Inflammatory macrophage treated with lipopolysaccharide for 4 hours (primary cell): ENCODE results near the gene TNS1.

ENCODE experiments used
- DNase-seq: peaks from one replicate; pipeline ENCODE4 v3.0.0-alpha.2; 2020

The TNS1 gene

GRCh38 chr2:217979151-217979811, 23.5 kb downstream of the TNS1 start:
- DNase-seq, result no peak

- DNase-seq, result no peak
Observed at GRCh38 chr2:217978536-217979150, 24.2 kb downstream of the TNS1 start.

GRCh38 chr2:217977840-217978535, 24.8 kb downstream of the TNS1 start:
- no peak for DNase-seq

- DNase-seq, result no peak
Observed at GRCh38 chr2:217976301-217976700, 26.5 kb downstream of the TNS1 start.

GRCh38 chr2:217975626-217976025, 27.2 kb downstream of the TNS1 start:
- no peak for DNase-seq

DNA sequence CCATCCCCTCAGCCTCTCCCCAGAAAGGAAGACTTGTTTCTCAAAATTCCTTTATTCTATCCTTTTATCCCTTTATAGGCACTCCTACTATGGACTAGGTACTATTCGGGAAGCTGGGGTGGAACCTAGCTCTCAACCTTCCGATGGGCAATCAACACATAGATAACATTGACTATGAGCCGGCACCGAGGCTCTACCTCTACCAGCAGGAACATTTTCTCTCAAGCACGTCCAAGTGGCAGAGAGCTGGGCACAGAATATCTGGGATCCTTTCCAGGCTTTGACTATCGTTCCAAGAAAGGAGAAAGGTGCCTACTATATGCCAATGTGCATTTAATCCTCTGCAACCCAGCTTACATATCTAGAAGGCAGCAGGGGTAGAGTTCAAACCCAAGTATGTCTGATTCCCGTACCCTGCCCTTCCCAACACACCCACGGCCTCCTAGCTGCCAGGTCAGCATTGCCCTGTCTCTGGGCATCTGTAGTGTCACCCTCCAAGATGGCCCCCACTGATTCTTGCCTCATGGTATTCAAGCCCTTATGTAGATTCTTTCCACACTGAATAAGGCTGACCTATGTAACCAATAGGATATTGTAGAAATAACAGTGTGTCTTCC, 28.3 kb downstream of the TNS1 start:
- DNase-seq, result no peak

DNA sequence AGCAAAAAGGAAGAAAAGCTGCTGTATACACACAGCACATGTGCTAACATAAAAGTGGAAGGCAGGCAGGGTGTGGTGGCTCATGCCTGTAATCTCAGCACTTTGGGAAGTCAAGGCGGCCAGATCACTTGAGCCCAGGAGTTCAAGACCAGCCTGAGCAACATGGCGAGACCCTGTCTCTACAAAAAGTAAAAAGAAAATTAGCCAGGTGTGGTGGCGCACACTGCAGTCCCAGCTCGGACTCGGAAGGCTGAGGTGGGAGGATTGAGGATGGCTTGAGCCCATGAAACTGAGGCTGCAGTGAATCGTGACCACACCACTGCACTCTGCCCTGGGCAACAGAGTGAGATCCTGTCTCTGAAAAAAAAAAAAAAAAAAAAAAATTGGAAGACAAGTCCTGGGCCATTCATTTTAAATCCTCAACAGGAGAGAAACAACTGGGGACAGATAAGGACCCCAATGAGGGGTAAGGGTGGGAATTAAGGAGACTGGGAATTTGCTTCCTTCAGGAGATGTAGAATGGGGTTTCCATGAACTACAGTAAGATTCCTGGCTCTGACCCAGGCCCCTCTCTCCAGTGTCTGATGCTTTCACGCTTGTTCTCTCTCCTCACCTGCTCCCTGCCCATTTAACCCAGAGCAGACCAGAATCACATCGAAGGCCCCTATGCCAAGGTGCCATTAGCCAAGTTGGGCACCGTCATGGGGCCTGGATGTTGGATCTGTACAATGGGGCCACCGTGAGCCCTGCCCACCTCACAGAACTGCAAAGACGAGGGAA, 29.6 kb downstream of the TNS1 start:
- no peak for DNase-seq

- DNase-seq, result no peak
Observed at GRCh38 chr2:217972490-217972889, 30.3 kb downstream of the TNS1 start.

- DNase-seq, result no peak
Observed at GRCh38 chr2:217972037-217972436, 30.8 kb downstream of the TNS1 start.

DNA sequence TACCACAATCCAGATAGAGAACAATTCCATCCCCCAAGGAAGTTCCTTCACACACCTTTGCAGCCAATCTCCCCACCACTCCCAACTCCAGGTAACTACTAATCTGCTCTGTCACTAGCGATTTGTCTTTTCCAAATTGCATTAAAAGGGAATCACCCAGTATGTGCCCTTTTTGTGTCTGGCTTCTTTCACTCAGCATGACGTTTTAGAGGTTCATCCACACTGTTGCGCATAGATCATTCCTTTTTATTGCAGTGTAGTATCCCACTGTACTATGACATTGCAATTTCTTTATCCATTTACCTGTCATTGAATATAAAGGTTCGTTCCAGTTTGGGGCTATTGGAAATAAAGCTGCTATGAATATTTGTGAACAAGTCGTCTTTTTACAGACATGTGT, 31.6 kb downstream of the TNS1 start:
- no peak for DNase-seq

DNA sequence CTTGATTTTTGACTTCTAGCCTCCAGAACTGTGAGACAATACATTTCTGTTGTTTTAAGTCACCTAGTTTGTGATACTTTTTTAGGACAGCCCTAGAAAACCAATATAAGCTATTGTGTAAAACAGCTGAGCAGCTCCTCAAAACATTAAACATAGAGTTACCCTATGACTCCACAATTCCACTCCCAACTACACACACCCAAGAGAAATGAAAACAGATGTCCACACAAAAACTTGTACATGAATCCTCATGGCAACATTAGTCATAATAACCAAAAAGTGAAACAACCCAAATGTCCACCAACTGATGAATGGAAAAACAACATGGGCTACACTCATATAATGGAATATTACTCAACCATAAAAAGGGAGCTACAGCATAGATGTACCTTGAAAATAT, 32.6 kb downstream of the TNS1 start:
- DNase-seq, result no peak

DNA sequence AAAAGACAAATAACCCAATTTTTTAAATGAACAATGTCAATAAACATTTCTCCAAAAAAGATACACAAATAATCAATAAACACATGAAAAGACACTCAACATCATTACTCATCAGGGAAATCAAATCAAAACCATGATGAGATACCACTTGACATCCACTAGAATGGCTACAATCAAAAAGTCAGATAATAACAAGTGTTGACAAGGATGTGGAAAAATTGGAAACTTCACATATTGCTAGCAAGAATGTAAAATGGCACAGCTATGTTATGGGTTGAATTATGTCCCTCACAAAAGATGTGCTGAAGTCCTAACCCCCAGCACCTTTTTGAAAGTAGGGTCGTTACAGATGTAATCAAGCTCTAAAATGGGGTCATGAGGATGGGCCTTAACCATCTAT, 33.2 kb downstream of the TNS1 start:
- no peak for DNase-seq

GRCh38 chr2:217968023-217968422, 34.8 kb downstream of the TNS1 start:
- DNase-seq, result no peak

DNA sequence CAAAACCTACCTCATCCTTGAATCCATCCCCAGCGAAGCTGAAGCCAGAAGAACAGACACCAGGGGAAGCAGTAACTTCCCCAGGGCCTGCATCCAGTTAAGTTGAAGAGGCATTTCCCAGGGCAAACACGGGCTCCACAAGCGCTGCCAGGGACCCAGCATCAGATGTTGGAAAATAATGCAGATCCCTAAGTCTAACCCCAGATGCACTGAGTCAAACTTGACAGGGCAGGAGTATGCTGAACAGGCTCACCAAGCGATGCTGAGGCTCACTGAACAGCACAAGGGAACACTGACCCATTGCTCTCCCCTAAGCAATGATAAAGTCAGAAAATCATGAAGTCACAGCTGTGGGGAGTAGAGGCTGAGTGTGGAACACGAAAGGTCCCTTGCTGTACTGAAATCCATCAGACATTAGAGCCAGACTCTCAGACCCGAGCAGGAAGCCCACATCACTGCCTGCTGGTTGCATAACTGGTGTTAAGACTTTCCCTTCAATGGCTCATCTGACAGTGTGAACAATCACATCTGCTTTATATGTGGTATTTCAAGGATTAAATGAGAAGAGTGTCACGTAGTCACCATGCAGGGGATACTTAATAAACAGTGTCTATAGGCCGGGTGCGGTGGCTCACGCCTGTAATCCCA, 36.2 kb downstream of the TNS1 start:
- DNase-seq, result peak; percentile 23

DNA sequence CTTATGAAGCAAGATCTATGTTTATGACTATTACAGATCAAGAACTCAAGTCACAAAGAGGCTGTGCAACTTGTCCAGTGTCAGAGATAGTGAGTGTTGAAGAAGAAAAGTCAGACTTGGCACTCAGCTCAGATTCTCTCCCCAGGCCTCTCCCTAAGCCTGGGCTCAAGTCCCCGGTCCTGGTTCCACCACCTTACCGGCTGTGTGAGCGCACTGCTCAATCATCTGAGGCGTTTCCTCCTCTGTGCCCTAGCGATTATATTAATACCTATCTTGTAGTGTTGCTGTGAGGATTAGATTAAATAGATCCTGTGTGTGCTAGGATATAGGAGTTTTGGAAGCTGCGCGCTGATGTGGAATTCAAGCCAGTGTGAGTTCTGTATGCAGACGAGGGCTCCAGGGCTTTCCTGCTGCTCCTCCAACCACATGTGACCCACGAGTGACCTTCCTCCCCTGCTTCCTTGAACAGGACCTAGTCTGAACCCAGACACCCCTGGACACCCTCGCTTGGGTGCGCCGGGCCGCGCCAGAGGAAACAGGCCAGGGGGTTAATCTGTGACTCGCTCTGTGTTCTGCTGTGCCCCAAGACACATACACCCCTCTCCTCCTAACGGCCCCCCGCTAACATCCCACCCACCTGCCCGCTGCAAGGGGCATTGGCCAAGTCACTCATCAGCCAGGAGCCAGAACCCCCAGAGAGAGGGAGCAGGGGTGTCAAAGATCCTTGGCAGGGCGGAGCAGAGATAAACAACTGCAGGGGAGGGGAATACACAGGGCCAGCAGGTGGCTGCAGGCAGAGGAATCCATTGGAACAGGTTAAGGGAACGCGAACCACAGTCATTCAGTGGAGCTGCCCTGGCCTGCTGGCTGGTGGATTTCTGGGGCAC, 38.3 kb downstream of the TNS1 start:
- DNase-seq, result no peak

- no peak for DNase-seq
Observed at GRCh38 chr2:217960351-217960750, 42.4 kb downstream of the TNS1 start.

DNA sequence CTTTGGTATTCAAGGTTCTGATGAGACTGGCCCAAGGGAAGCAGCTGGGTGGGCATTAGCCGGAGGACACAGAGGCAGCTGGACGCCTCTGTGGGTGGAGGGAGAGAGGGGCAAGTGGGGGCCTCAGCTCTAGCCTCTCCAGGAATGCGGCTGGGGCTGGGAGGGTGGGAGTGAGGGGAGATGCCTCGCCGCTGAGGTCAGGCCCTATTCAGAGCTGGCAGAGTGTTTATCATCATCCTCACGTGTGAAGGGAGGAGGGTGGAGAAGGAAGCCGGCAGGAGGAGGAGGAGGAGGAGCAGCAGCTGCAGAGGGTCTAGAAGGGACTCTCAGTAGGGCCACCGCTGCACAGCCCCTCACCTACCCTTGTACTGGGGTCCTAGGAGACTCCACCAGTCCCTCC, 43.1 kb downstream of the TNS1 start:
- DNase-seq, result no peak

- no peak for DNase-seq
Observed at GRCh38 chr2:217958884-217959225, 43.9 kb downstream of the TNS1 start.

- DNase-seq, result no peak
Observed at GRCh38 chr2:217958206-217958883, 44.5 kb downstream of the TNS1 start.

GRCh38 chr2:217956586-217957457, 46.0 kb downstream of the TNS1 start:
- no peak for DNase-seq
